ENCODE results near the gene RAD50.
"Not testable (repeated sequence)": the region's sequence is repeated elsewhere in the genome, so short reads cannot be mapped to it uniquely, and the experiment has no call there.

Gene RAD50

DNA sequence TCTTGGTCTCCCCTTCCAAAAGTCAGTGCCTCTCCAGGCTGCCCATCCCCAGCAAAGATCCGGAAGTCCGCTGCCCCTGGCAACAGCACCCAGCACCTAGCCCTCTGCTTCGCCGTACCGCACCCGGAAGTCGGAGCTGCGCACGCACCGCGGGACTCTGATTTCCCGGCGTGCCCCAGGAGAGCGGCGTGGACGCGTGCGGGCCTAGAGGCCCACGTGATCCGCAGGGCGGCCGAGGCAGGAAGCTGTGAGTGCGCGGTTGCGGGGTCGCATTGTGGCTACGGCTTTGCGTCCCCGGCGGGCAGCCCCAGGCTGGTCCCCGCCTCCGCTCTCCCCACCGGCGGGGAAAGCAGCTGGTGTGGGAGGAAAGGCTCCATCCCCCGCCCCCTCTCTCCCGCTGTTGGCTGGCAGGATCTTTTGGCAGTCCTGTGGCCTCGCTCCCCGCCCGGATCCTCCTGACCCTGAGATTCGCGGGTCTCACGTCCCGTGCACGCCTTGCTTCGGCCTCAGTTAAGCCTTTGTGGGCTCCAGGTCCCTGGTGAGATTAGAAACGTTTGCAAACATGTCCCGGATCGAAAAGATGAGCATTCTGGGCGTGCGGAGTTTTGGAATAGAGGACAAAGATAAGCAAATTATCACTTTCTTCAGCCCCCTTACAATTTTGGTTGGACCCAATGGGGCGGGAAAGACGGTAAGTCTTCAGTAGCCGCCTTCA lies at the start of gene RAD50:
TSS of gene RAD50 (plus strand) at position 215 of the 715 bp plus-strand sequence. CDS start at position 563, 348 bp downstream.
- peak; percentile 94 for DNase-seq

DNA sequence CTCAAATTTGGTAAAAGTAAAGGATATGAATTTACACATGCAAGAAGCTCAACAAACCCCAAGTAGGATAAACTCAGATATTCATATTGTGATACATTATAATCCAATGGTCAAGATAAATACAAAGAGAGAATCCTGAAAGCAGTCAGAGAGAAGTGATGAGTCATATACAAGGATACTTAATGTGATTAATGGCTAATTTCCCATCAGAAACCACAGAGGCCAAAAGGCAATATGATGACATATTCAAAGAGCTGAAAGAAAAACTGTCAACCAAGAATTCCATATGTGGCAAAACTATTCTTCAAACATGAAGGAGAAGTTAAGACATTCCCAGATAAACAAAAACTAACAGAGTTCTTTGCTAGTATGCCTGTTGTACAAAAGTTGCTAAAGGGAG lies 46.7 kb upstream of the RAD50 start:
- DNase-seq, result no peak

DNA sequence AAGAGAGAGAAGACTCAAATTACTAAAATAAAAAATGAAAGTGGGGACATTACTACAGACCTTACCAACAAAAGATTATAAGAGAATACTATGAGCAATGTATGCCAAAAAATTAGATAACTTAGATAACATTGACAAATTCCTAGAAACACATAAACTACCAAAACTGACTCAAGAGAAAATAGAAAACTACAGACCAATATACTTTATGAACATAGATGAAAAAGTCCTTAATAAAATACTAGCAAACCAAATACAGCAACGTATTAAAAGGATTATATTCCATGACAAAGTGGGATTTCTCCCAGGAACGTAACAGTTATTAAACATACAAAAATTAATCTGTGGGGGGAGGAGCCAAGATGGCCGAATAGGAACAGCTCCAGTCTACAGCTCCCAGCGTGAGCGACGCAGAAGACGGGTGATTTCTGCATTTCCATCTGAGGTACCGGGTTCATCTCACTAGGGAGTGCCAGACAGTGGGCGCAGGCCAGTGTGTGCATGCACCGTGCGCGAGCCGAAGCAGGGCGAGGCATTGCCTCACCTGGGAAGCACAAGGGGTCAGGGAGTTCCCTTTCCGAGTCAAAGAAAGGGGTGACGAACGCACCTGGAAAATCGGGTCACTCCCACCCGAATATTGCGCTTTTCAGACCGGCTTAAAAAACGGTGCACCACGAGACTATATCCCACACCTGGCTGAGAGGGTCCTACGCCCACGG lies 43.0 kb upstream of the RAD50 start:
- not testable (repeated sequence) for DNase-seq

DNA sequence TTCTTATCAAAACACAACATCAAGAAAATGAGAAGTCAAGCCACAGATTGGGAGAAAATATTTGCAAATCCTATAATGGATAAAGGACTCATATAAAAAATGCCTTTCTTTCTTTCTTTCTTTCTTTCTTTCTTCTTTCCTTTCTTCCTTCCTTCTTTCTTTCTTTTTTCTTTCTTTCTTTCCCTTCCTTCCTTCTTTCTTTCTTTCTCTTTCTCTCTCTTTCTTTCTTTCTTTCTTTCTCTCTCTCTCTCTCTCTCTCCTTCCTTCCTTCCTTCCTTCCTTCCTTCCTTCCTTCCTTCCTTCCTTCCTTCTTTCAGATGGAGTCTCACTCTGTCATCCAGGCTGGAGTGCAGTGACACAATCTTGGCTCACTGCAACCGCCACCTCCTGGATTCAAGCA lies 34.7 kb upstream of the RAD50 start:
- DNase-seq, result not testable (repeated sequence)

DNA sequence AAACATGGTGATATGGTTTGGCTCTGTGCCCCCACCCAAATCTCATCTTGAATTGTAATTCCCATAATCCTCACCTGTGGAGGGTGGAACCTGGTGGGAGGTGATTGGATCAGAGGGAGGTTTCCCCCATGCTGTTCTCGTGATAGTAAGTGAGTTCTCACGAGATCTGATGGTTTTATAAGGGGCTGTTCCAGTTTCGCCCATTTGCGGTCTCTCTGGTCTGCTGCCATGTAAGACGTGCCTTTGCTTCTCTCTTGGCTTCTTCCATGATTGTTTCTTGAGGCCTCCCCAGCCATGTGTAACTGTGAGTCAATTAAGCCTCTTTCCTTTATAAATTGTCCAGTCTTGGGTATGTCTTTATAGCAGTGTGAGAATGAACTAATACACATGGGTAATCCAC lies 31.9 kb upstream of the RAD50 start:
- DNase-seq, result not testable (repeated sequence)

DNA sequence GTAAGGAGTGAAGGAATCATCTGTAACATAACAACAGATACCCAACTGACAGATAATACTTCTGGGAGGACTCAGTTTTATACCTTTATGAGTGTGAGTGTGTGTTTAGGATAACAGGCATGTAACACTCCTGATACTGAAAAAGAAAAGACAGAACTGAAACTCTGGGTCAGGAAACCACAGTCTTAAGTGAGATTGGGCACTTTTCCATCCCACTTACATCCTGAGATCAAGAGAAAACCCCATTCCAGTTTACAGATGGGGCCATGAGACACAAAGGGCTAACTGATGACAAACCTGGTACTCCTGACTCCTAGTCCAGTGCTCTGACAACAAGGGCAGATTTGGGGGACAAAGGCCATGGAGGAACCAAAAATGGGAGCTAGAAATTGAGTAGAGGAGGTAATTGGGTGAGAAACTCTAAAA lies 31.5 kb upstream of the RAD50 start:
- DNase-seq, result no peak

DNA sequence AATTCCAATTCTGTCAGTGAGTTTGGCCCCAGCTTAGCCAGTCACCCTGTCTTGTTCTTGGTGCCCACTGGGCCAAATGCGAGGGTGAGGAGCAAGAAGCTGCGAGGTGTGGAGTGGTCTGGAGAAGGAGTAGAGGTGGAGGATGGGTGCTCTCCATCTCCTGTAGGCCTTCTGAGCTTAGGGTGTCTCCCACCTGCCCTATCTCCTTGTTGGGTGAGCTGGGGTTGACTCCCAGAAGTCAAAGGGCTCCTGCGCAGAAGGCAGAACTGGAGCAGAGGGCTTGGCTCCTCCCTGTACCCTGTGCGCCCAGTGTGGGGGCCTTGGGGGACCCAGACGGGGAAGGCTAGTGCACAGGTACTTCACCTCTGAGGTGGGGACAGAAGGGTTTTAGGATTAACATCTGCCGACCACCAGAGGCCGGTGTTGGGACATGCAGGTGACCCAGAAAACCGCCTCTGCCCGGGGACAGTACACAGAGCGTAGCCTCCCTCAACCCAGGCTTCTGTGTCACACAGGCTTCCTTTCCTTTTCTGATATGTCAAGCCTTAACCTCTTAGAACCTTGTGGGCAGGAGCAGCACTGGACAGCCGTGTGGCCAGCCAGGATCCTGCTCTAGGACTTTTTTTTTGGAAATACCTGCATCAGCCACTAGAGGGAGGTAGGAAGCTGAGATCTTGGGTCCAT lies 30.3 kb upstream of the RAD50 start:
- DNase-seq, result peak; percentile 27

DNA sequence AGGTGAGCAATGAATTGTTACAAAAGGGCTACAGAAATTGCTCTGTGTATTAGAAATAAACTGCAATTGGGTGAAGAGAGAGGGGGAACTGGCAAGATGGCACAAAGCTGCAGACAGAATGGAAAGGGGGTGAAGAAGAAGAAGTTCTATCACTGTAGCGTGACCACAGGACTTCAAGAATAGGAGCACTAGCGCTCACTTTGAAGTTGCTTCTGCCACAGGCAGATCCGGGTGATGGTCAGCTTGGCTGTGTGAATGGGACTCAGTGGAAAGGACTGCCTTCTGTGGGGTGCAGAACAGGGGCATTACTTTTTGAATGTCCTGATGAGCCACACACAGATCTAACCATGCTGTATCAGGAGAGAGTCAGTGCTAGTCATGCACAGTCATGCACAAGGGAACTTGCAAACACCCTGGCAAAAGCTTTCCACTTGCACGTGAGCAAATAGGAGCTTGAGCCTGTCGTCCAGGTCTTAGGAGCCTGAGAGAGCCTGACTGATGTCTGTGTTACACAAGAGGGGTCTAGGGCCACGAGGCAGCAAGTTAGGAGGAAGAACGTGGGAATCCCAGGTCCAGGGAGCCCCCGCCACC lies 29.7 kb upstream of the RAD50 start:
- no peak for DNase-seq

DNA sequence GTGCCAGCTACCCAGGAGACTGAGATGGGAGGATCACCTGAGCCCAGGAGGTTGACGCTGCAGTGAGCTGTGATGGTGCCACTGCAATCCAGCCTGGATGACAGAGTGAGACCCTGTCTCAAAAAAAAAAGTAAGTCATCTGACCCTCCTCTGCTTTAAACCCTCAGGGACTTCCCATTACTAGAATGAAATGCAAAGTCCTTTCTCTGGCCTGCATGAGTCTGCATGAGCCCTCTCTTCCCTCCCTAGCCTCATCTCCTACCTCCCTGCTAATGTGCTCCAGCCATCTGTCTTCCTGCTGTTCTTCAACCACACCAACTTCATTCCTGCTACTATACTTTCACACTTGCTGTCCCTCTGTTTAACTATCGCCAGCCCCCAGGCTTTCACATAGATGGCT lies 28.8 kb upstream of the RAD50 start:
- no peak for DNase-seq

DNA sequence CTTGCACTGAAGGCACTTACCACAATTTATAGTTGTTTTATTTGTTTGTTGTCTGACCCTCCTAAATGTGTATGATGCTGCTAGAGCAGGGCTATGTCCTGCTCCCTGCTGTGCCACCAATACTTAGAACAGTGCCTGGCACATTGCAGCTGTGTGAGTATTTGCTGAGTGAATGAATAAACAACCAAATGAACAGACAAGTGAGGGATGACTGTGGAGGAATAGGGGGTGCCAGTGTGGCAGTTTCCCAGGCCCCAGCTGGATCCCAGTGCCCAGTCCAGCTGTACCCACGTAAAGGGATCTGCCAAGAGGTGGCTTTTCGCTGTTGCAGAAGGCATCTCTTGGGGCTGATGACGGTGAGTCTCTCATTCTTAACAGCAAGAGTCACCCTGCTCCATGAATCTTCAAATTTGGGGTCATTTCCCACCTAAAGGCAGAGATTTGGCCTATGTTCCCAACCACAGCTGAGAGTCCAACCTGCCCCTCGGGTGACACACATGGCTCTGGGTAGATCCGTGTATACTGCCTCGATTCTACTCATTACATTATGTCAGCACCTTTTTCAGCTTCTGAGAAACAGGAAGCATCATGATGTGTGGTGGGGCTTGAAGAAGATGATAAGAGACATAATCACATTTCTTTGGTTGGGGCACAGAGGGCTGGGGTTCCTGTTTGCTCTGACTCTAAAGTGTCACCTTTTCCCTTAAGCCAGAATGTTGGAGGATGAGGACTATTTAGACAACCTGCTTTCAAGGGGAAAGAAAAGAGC lies 27.7 kb upstream of the RAD50 start:
- no peak for DNase-seq

DNA sequence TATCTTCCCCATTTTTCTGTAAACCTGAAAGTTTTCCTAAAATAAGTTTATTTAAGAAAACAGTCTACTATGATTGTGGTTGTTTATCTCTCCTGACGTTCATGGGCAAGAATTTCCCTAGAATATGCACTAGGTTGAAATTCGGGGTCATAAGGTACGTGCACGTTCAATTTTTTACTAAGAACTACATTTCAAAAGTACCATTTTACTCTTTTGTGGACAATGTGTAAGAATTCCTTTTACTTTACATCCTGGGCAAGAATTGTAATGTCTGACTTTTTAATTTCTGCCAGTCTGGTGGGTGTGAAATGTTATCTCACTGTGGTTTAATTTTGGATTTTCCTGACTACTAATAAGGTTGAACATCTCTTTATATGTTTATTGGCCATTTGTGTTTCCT lies 25.8 kb upstream of the RAD50 start:
- DNase-seq, result no peak

DNA sequence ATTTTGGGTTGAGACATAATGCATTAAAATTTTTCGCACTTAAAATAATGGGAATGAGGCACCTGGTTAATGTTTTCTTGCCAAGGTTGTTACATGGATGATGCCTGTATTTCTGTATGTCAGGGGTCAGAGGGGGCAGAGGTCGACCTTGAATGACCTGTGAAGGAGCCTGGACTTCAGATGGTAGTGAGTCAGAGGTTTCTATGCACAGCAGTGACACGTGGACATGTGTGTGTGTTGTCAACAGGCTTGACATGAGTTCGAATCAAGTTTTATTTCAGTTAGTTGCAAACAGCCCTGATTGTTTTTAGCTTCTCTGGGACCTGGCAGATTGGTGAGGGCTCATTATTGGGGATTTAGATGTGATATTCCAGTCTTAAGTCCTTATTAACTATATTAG lies 17.1 kb upstream of the RAD50 start:
- DNase-seq, result no peak

DNA sequence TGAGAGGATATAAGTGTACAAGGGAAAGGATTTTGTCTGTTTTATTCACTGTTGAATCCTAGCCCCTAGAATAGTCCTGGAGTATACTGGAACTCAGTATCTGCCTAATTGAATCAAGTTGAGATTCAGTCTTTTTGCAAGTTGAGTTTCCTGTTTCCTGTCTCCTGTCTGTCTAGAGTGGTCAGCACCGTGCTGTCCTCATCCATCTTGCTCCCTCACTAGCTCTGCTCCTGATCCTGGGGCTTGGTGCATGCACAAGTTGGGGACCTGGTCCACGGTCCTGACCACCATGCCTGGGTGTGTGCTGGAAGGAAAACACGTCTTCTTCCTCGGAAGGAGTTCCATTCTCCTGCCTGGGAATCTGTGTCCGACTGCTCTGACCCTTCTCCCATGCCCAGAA lies 16.6 kb upstream of the RAD50 start:
- no peak for DNase-seq

DNA sequence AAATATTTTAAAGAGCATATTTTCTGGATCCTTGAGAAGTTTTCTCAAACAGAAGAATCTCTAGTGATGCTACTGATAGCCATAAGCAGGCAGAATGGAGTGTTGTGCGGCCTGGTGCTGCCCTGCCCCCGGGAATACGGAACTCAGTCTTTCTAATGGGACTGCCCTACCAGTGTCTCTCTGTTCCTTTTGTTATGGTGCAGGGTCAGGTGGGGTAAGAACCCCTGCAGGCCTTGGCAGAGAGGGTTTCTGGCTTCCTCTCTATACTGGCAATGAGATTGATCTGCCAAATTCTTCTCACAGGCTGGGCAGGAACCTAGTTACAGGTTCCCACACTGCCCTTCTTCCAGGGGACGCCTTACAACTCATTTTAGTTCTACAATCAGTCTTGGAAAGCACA lies 16.0 kb upstream of the RAD50 start:
- no peak for DNase-seq

DNA sequence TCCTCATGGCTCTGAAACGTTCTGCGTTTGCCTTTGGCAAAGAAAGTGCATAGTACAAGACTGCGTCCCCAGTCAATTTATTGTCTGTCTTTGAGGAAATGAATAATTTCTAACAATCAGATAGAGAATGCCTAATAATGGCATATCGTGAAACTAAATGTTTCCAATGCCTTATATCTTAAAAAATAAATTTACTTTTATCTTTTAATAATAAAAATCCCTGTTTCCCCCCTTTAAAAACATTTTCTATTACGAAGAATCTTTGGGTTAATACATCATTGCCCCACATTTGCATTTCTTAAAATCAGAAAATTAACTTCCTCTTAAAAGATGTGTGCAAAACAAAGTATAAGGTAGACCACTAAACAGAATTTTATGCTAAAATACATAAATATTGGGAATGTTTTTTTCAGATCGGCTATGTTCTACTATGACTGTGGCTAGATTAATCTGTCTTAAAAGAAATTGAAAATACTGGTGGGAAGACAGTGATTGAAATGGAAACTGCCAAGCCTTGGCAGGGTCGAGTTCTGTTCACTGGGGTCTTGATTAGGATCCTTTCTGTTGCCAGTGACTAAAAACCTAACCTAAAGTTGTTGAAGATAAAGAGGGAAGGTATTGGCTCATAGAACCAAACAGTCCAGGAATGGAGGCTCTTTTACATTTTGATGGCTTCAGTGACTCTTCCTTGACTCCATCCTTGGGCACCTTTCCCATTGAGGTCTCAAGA lies 13.1 kb upstream of the RAD50 start, which contains the start of gene IL5:
TSS of gene IL5 (minus strand) at position 51 of the 730 bp plus-strand sequence. CDS start at position 7, 44 bp downstream.
- DNase-seq, result no peak

DNA sequence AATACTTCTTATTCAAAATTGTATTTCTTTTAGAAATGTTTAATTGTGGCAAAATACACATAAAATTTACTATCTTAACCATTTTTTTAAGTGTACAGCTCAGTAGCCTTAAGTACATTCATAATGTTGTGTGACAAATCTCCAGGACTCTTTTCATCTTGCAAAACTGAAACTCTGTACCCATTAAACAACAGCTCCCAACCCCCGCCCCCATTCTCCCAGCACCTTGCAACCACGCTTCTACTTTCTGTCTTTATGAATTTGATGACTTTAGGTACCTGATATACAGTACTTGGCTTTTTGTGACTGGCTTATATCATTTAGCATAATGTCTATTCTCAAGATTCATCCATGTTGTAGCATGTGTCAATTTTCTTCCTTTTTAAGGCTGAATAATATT lies 10.7 kb upstream of the RAD50 start:
- peak; percentile 56 for DNase-seq

DNA sequence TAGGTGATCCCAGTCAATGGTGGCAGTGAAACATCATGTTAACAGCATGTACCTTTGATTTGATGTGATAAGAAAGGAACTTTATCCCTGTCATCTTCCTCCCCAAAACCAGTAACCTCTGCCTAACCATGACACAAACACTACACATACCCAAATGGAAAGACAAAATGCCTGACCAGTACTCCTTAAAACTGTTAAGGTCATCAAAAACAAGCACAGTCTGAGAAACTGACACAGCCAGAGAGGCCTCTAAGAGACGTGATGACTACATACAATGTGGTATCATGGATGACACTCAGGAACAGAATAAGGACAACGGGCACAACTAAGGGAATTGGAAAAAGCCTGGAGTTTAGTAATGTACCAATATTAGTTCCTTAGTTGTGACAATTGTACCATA lies 9.5 kb upstream of the RAD50 start:
- DNase-seq, result no peak

DNA sequence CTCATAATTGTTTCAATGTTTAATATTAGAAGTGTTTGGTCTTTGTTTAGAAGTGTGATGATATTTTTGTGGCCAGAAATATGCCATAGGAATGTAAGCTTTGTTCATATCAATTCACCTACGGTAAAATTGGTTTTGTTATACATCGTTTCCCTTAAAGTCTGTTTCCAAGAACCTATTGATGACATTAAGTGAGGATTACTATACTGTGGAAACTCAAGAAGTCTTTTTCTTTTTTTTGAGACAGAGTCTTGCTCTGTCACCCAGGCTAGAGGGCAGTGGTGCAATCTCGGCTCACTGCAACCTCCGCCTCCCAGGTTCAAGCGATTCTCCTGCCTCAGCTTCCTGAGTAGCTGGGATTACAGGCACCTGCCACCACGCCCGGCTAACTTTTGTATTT lies 7.9 kb upstream of the RAD50 start:
- not testable (repeated sequence) for DNase-seq

DNA sequence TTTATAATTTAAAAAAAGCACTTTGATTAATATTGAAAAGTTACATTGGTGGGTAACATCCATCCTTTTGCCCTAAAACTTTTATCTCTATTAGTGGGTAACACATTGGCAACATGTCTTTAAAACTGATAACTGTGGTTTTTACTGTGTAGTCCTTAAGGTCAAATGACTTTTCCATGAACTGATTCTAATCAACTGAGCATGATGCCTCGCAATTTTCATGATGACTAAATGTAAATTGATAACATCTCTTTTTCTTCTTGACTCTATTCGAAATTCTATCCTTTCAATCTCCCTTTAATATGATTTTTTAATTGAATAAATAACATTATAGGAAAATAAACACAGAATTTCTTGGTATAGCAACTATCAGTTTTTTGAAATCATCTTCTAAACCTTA lies 7.2 kb upstream of the RAD50 start:
- DNase-seq, result no peak

DNA sequence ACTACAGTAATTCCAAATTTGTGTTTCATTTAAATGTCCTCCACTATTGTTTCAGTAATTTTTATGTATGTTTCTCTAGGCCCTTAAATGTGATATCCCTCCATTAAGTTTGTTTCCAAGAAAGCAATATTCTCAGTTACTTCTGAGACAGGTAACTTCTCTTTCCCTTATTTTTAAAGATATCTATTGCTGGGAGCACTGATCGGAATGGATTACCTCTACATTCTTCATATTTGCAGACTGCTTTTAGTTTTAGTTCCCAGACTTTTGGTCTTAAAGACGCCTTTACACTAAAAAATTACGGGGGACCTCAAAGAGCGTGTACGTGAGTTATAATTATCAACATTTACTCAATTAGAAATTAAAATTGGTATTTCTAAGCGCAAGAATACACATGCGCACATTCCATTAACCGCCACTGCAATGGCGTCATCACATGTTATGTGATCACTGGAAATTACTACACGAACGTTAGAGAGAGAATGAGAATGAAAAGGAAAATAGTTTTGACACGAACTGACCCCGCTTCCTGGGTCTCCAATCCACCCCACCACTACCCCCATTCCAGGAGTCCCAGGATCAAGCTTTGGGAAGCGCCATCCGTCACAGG lies 519 bp upstream of the RAD50 start:
- DNase-seq, result no peak

DNA sequence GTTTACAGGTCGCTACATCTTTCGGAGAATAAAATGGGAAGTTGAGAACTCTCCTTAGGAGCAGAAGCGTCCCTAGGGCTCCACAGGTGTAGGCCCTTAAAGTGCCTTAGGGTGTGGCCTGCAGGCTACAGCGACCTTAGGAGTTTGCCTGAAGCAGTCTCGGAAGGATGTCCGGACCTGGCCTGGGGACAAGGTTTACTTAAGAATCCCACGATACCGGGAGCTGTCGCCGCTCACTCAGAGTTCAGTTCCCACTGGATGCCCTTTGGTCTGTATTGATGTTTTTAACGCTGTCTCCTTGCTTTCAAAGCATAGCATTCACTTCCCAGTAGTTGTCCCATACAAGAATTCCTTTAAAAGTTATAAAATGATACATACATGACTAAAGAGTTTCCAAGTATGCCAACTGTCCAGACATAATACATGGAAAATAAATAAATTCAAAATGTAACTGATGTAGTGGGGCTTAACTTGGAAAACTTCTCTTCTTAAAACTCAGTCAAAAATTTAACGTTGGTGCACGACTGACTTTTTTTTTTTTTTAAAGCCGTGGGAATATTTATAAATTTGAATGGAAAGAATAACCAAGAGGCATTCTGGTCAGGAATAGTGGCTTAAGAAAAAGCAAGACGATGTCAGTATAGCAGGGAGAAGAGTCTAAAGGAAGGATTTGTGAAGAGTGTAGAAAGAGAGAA lies 848 bp downstream of the RAD50 start:
- peak; percentile 30 for DNase-seq
